ENCODE data around the gene ASIC4.

ASIC4 gene

GRCh38 chr2:219581346-219581745 lies 67.1 kb downstream of the ASIC4 start:
- no peak for DNase-seq (ENCODE audit: low read depth in 2 of 2)
- TF ChIP-seq, protein P1, sequence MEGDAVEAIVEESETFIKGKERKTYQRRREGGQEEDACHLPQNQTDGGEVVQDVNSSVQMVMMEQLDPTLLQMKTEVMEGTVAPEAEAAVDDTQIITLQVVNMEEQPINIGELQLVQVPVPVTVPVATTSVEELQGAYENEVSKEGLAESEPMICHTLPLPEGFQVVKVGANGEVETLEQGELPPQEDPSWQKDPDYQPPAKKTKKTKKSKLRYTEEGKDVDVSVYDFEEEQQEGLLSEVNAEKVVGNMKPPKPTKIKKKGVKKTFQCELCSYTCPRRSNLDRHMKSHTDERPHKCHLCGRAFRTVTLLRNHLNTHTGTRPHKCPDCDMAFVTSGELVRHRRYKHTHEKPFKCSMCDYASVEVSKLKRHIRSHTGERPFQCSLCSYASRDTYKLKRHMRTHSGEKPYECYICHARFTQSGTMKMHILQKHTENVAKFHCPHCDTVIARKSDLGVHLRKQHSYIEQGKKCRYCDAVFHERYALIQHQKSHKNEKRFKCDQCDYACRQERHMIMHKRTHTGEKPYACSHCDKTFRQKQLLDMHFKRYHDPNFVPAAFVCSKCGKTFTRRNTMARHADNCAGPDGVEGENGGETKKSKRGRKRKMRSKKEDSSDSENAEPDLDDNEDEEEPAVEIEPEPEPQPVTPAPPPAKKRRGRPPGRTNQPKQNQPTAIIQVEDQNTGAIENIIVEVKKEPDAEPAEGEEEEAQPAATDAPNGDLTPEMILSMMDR (IDR thresholded peaks at IDR 0.05; ENCODE audit: low read depth, low read length), result no peak
- H3K4me3 ChIP-seq (replicated peaks in 1 of 2; ENCODE audit: low read depth in 2 of 2, low read length in 2 of 2), result no peak overlapping the region

Data from cardiac fibroblast (primary cell).